BLaER1 (cell line): ENCODE measurements around the gene COLEC11.

ENCODE experiments used
- H3K27ac ChIP-seq: shearing (Covaris generic); formaldehyde crosslinking; 2 replicates; pipeline ENCODE4 v1.8.1; 2022
- H3K27me3 ChIP-seq: shearing (Covaris generic); formaldehyde crosslinking; 2 replicates; pipeline ENCODE4 v1.8.1; 2022
- H3K36me3 ChIP-seq: shearing (Covaris generic); formaldehyde crosslinking; 2 replicates; pipeline ENCODE4 v1.8.1; 2022
- H3K4me1 ChIP-seq: shearing (Covaris generic); formaldehyde crosslinking; 2 replicates; pipeline ENCODE4 v1.8.1; 2022
- H3K4me2 ChIP-seq: shearing (Covaris generic); formaldehyde crosslinking; 2 replicates; pipeline ENCODE4 v1.8.1; 2022
- H3K4me3 ChIP-seq: shearing (Covaris generic); formaldehyde crosslinking; 2 replicates; pipeline ENCODE4 v1.8.1; 2022
- H3K9ac ChIP-seq: shearing (Covaris generic); formaldehyde crosslinking; 2 replicates; pipeline ENCODE4 v1.8.1; 2022
- H3K9me3 ChIP-seq: shearing (Covaris generic); formaldehyde crosslinking; 2 replicates; pipeline ENCODE4 v1.8.1; 2022
- H4K20me1 ChIP-seq: shearing (Covaris generic); formaldehyde crosslinking; 2 replicates; pipeline ENCODE4 v1.8.1; 2022
- Cebpa-rat ChIP-seq: shearing (Covaris generic); IDR thresholded peaks from 2 replicates; pipeline ENCODE4 v1.8.1; 2022

The COLEC11 gene

DNA sequence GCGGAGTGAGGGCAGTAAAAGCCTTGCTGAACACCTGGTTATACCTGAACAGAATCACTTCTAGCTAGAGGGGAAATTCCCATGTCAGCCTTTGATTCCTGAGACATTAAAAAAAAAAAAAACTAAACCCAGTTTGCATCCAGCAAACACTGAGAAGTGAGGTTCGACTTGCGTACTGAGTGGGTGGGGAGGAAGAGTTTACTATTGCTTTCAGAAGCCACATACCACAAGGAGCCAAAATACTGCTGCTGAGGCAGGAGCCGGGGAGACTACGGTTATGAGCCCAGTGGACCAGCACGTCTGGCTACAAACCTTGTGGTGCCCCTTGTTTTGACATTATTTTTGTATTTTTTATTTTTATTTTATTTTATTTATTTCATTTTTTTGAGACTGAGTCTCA is 2.7 kb downstream of the COLEC11 start:
- H4K20me1 ChIP-seq: no peaks in the 10 kb centered on the region
- H3K9me3 ChIP-seq: no peaks in the 10 kb centered on the region
- no peak overlapping the region for H3K4me3 ChIP-seq
- no peak overlapping the region for H3K4me2 ChIP-seq
- peaks cover 20% of the 10 kb centered on the region for H3K36me3 ChIP-seq
- peaks cover 12% of the 10 kb centered on the region; the same call in 1 of the 2 replicates for H3K4me1 ChIP-seq
- no peak for TF ChIP-seq Cebpa-rat
- no peak overlapping the region for H3K9ac ChIP-seq
- no peaks in the 10 kb centered on the region for H3K27me3 ChIP-seq
- H3K27ac ChIP-seq: no peak overlapping the region

DNA sequence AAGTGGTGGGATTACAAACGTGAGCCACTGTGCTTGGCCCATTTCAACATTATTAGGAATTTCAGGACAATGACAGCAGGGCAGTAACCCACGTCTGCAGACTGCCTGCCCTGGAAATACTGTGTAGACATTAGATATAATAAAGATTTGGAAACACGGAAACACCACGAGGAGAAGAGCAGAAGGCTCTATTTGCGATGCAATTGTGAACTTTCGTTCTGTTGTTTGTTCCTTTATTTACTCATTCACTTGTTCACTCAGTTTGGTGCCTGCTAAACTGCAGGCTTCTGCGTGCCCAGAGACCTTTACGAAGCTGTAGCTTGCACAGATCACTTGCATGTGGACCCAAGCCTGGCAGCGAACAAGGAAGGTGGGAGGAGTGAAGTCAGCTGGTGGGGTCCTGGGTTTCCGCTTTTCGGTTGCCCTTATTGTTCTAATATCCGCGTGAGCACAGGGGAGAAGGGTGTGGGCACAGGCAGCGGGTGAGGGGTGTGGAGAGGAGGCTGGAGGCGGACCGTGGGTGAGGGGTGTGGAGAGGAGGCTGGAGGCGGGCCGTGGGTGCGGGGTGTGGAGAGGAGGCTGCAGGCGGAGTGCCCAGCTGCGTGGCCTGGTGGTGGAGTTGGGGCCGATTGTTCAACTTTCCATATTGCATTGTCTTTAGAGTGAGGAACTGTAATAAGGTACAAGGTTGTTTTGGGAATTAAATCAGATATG is 3.4 kb downstream of the COLEC11 start:
- H3K4me1 ChIP-seq: peaks cover 12% of the 10 kb centered on the region; the same call in 1 of the 2 replicates
- H3K27me3 ChIP-seq: no peaks in the 10 kb centered on the region
- H3K9ac ChIP-seq: no peak overlapping the region
- H3K36me3 ChIP-seq: peaks cover 12% of the 10 kb centered on the region; the same call in 1 of the 2 replicates
- H3K27ac ChIP-seq: no peak overlapping the region
- no peaks in the 10 kb centered on the region for H4K20me1 ChIP-seq
- TF ChIP-seq Cebpa-rat: no peak
- H3K4me2 ChIP-seq: no peak overlapping the region
- H3K9me3 ChIP-seq: no peaks in the 10 kb centered on the region
- no peak overlapping the region for H3K4me3 ChIP-seq

GRCh38 chr2:3598912-3599854 is 4.3 kb downstream of the COLEC11 start:
- Histone ChIP-seq H4K20me1 (no peaks in the 10 kb centered on the region), H3K4me2 (0 out of 2 replicates have a peak overlapping the region, but pooled peaks have one; percentile 5), H3K27me3 (no peaks in the 10 kb centered on the region), H3K9me3 (no peaks in the 10 kb centered on the region), H3K27ac (no peak overlapping the region), H3K9ac (no peak overlapping the region), H3K4me3 (no peak overlapping the region), H3K36me3 (peaks cover 11% of the 10 kb centered on the region; the same call in 1 of the 2 replicates), H3K4me1 (peaks cover 12% of the 10 kb centered on the region; the same call in 1 of the 2 replicates)
- peak; percentile 49 for TF ChIP-seq Cebpa-rat

- H3K27me3 ChIP-seq: no peaks in the 10 kb centered on the region
- no peak overlapping the region for H3K4me3 ChIP-seq
- H3K9ac ChIP-seq: no peak overlapping the region
- H3K4me1 ChIP-seq: peaks cover 12% of the 10 kb centered on the region; the same call in 1 of the 2 replicates
- TF ChIP-seq Cebpa-rat: no peak
- no peak overlapping the region for H3K27ac ChIP-seq
- H3K4me2 ChIP-seq: 0 out of 2 replicates have a peak overlapping the region, but pooled peaks have one; percentile 5
- H3K9me3 ChIP-seq: no peaks in the 10 kb centered on the region
- H3K36me3 ChIP-seq: peaks cover 2% of the 10 kb centered on the region; the same call in 1 of the 2 replicates
- no peaks in the 10 kb centered on the region for H4K20me1 ChIP-seq
Observed at GRCh38 chr2:3600256-3600855, 5.4 kb downstream of the COLEC11 start.

- no peak overlapping the region for H3K4me2 ChIP-seq
- H3K4me3 ChIP-seq: no peak overlapping the region
- no peaks in the 10 kb centered on the region for H3K9me3 ChIP-seq
- no peak overlapping the region for H3K9ac ChIP-seq
- H3K27ac ChIP-seq: no peak overlapping the region
- peaks cover 12% of the 10 kb centered on the region; the same call in 1 of the 2 replicates for H3K4me1 ChIP-seq
- H3K36me3 ChIP-seq: no peaks in the 10 kb centered on the region
- no peak for TF ChIP-seq Cebpa-rat
- no peaks in the 10 kb centered on the region for H4K20me1 ChIP-seq
- no peaks in the 10 kb centered on the region for H3K27me3 ChIP-seq
Observed at GRCh38 chr2:3601561-3602271, 6.8 kb downstream of the COLEC11 start.

- H3K4me2 ChIP-seq: no peak overlapping the region
- H4K20me1 ChIP-seq: no peaks in the 10 kb centered on the region
- H3K27ac ChIP-seq: no peak overlapping the region
- H3K36me3 ChIP-seq: no peaks in the 10 kb centered on the region
- H3K4me1 ChIP-seq: peaks cover 12% of the 10 kb centered on the region; the same call in 1 of the 2 replicates
- no peaks in the 10 kb centered on the region for H3K9me3 ChIP-seq
- H3K9ac ChIP-seq: no peak overlapping the region
- H3K27me3 ChIP-seq: no peaks in the 10 kb centered on the region
- no peak for TF ChIP-seq Cebpa-rat
- no peak overlapping the region for H3K4me3 ChIP-seq
Observed at GRCh38 chr2:3602553-3603339, 7.8 kb downstream of the COLEC11 start.

DNA sequence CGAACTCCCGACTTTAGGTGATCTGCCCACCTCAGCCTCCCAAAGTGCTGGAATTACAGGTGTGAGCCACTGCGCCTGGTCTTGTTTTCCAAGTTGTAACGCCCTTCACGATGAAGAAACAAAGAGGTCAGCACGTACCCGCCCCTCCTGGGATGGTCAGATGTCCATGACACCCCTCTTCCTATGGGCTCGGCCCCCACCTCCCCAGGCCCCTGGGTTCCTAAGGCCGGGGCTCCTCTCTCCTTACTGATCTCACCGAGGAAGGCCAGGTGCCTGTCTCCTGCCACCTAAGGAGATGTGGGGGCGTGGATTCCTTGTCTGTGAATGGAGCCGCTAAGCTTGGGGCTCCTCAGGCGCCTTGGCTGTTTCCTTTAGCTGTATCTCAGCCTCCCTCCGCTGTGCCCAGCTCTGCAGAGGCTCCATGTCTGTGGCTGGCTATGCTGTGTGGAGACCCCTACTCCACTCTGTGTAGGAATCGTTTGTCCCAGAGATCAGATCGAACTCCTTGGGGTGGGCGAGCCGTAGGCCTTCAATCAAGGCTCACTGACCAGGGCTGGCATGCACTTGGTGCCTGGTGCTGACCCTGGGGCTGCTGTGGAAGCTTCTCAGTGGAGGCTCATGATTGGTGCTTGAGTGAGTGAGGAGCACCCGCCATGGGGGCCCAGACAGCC is 8.8 kb downstream of the COLEC11 start:
- TF ChIP-seq Cebpa-rat: no peak
- Histone ChIP-seq H3K36me3 (no peaks in the 10 kb centered on the region), H3K4me1 (peaks cover 15% of the 10 kb centered on the region; the same call in 1 of the 2 replicates), H4K20me1 (no peaks in the 10 kb centered on the region), H3K27me3 (no peaks in the 10 kb centered on the region), H3K4me2 (no peak overlapping the region), H3K27ac (no peak overlapping the region), H3K9me3 (no peaks in the 10 kb centered on the region), H3K4me3 (no peak overlapping the region), H3K9ac (no peak overlapping the region)

GRCh38 chr2:3604207-3604877 is 9.4 kb downstream of the COLEC11 start:
- TF ChIP-seq Cebpa-rat: no peak
- Histone ChIP-seq H4K20me1 (no peaks in the 10 kb centered on the region), H3K4me2 (no peak overlapping the region), H3K36me3 (no peaks in the 10 kb centered on the region), H3K4me3 (no peak overlapping the region), H3K4me1 (peaks cover 19% of the 10 kb centered on the region), H3K27me3 (no peaks in the 10 kb centered on the region), H3K9ac (no peak overlapping the region), H3K27ac (no peak overlapping the region), H3K9me3 (no peaks in the 10 kb centered on the region)
